DOHH2 (cell line): ENCODE data around the gene ACAD9.

Experiments used
- CTCF ChIP-seq: fragments of 200-600 bp; sonication (generic); IDR thresholded peaks from one replicate; pipeline ENCODE4 v1.5.1; 2014; ENCODE audit warnings: antibody characterized with exemption, mild to moderate bottlenecking, low read depth, low read length; ENCODE audit not compliant: poor library complexity, severe bottlenecking
- EZH2phosphoT487 ChIP-seq: fragments of 200-600 bp; sonication (generic); IDR thresholded peaks from 2 replicates; pipeline ENCODE4 v1.6.1; 2017; ENCODE audit warnings: borderline replicate concordance, mild to moderate bottlenecking, antibody characterized with exemption, low read length, moderate library complexity, mixed read lengths

- no peak for TF ChIP-seq CTCF
- TF ChIP-seq EZH2phosphoT487 = no peak
Measured at GRCh38 chr3:128903501-128903900, 24.1 kb downstream of the ACAD9 start.
